Mucosa of stomach (tissue), 1 donor: ENCODE data around the gene ETV6.

ENCODE experiments used
- H3K27me3 ChIP-seq: one replicate; pipeline ENCODE4 v1.7.0; 2013; ENCODE audit warnings: mild to moderate bottlenecking, low read length; ENCODE audit not compliant: control insufficient read depth, insufficient read depth
- H3K36me3 ChIP-seq: one replicate; pipeline ENCODE4 v1.7.0; 2013; ENCODE audit warnings: low read length; ENCODE audit not compliant: control insufficient read depth, insufficient read depth
- H3K4me1 ChIP-seq: one replicate; pipeline ENCODE4 v1.7.0; 2013; ENCODE audit warnings: mild to moderate bottlenecking, low read length; ENCODE audit not compliant: control insufficient read depth, insufficient read depth
- H3K4me3 ChIP-seq: one replicate; pipeline ENCODE4 v1.7.0; 2013; ENCODE audit warnings: low read length
- H3K9ac ChIP-seq: one replicate; pipeline ENCODE4 v1.7.0; 2013; ENCODE audit warnings: mild to moderate bottlenecking, low read length, moderate library complexity
- H3K9me3 ChIP-seq: one replicate; pipeline ENCODE4 v1.7.0; 2013; ENCODE audit warnings: mild to moderate bottlenecking, low read length, moderate library complexity; ENCODE audit not compliant: control insufficient read depth
- donor health status: Pancreatic carcinoma.

ETV6 gene

DNA sequence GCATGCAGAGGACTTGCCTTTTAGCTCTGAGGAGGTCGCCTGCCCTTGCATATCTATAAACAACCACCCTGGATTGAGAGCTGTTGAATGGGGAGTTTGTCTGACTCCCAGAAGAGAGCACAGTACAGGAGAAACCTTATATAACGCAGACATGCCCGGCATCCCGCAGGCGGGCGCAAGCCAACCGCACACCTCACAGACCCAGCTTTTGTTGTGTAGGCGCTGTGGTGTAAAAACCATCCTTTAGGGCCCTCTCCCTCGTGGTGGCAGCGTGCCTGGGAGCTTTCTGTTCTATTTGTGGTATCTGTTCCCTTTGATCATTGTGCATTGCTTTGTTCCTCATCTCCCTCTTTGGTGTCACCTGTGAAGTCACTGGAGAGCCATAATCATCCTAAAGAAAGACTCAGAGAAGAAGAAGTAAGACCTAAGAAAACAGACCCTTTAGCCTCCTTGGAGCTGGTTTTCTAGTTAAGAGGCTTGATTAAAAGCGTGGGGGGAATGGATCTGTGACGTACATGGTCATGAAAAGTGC, 77.7 kb downstream of the ETV6 start:
- H3K27me3 ChIP-seq, result no peaks in the 10 kb centered on the region
- no peak overlapping the region for H3K4me3 ChIP-seq
- H3K4me1 ChIP-seq, result peaks cover 76% of the 10 kb centered on the region
- no peak overlapping the region for H3K9ac ChIP-seq
- no peaks in the 10 kb centered on the region for H3K36me3 ChIP-seq
- H3K9me3 ChIP-seq, result no peaks in the 10 kb centered on the region

- no peaks in the 10 kb centered on the region for H3K27me3 ChIP-seq
- H3K9me3 ChIP-seq, result no peaks in the 10 kb centered on the region
- H3K4me1 ChIP-seq, result peaks cover 69% of the 10 kb centered on the region
- H3K9ac ChIP-seq, result peak overlapping the region; percentile 17
- no peak overlapping the region for H3K4me3 ChIP-seq
- H3K36me3 ChIP-seq, result no peaks in the 10 kb centered on the region
Observed at GRCh38 chr12:11728154-11728755, 78.8 kb downstream of the ETV6 start.

DNA sequence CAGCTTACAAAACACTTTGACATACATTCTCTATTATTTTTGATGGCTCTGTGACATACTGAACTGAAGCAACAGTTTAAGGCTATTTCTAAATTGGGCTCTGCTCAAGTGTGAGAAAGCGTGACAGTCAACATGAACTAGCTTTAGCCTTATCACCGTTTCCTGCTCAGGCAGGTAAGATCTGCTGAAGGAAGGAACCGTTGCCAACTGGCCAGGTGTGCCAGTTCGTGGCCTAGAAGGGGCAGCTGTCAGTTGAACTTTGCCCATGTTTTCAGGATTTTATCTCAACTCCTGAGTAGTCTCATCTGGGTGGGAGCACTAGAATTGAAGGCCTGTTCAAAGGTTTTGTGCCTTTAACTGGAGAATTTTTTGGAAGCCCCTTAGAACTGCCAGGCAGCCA, 79.5 kb downstream of the ETV6 start:
- no peaks in the 10 kb centered on the region for H3K27me3 ChIP-seq
- H3K9ac ChIP-seq, result no peak overlapping the region
- H3K36me3 ChIP-seq, result no peaks in the 10 kb centered on the region
- H3K4me3 ChIP-seq, result no peak overlapping the region
- no peaks in the 10 kb centered on the region for H3K9me3 ChIP-seq
- H3K4me1 ChIP-seq, result peaks cover 61% of the 10 kb centered on the region

GRCh38 chr12:11729439-11730150, 80.1 kb downstream of the ETV6 start:
- Histone ChIP-seq H3K4me1 (peaks cover 55% of the 10 kb centered on the region), H3K36me3 (no peaks in the 10 kb centered on the region), H3K27me3 (no peaks in the 10 kb centered on the region), H3K4me3 (no peak overlapping the region), H3K9ac (no peak overlapping the region), H3K9me3 (no peaks in the 10 kb centered on the region)

- no peaks in the 10 kb centered on the region for H3K36me3 ChIP-seq
- H3K9ac ChIP-seq, result peak overlapping the region; percentile 50
- H3K9me3 ChIP-seq, result no peaks in the 10 kb centered on the region
- peaks cover 53% of the 10 kb centered on the region for H3K4me1 ChIP-seq
- no peaks in the 10 kb centered on the region for H3K27me3 ChIP-seq
- no peak overlapping the region for H3K4me3 ChIP-seq
Observed at GRCh38 chr12:11730299-11731041, 81.0 kb downstream of the ETV6 start.

DNA sequence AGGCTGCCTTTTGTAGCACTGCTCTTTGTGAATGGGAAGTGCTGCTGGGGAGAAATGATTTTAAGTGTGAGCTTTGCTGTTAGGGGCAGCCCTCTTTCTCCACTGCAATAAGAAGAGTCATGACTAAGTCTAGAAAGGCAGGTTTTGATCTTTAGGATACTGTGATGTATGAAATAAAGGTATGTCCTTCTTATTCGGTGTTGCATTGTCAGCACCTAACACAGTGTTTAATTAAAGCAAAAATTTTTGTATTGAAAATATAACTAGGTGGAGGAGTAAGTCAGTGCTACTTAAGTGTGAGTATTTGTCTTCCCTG, 81.5 kb downstream of the ETV6 start:
- peak overlapping the region; percentile 50 for H3K9ac ChIP-seq
- H3K36me3 ChIP-seq, result no peaks in the 10 kb centered on the region
- H3K27me3 ChIP-seq, result no peaks in the 10 kb centered on the region
- H3K4me1 ChIP-seq, result peaks cover 50% of the 10 kb centered on the region
- H3K4me3 ChIP-seq, result no peak overlapping the region
- no peaks in the 10 kb centered on the region for H3K9me3 ChIP-seq

- H3K27me3 ChIP-seq, result no peaks in the 10 kb centered on the region
Observed at GRCh38 chr12:11731455-11731854, 82.0 kb downstream of the ETV6 start.

GRCh38 chr12:11732023-11732422, 82.5 kb downstream of the ETV6 start:
- H3K4me3 ChIP-seq, result no peak overlapping the region
- no peaks in the 10 kb centered on the region for H3K36me3 ChIP-seq
- H3K4me1 ChIP-seq, result peaks cover 50% of the 10 kb centered on the region
- H3K9me3 ChIP-seq, result no peaks in the 10 kb centered on the region
- H3K9ac ChIP-seq, result peak overlapping the region; percentile 38
- no peaks in the 10 kb centered on the region for H3K27me3 ChIP-seq

More at GRCh38 chr12:11731455-11731854, 82.0 kb downstream of the ETV6 start:
- Histone ChIP-seq H3K4me3 (no peak overlapping the region), H3K9ac (peak overlapping the region; percentile 38), H3K9me3 (no peaks in the 10 kb centered on the region), H3K36me3 (no peaks in the 10 kb centered on the region), H3K4me1 (peaks cover 50% of the 10 kb centered on the region)

- H3K36me3 ChIP-seq, result no peaks in the 10 kb centered on the region
- peaks cover 50% of the 10 kb centered on the region for H3K4me1 ChIP-seq
- H3K9ac ChIP-seq, result no peak overlapping the region
- no peaks in the 10 kb centered on the region for H3K9me3 ChIP-seq
- no peaks in the 10 kb centered on the region for H3K27me3 ChIP-seq
- no peak overlapping the region for H3K4me3 ChIP-seq
Observed at GRCh38 chr12:11732715-11733114, 83.2 kb downstream of the ETV6 start.

GRCh38 chr12:11734580-11735180, 85.2 kb downstream of the ETV6 start:
- Histone ChIP-seq H3K27me3 (no peaks in the 10 kb centered on the region), H3K9me3 (no peaks in the 10 kb centered on the region), H3K36me3 (no peaks in the 10 kb centered on the region), H3K4me1 (peaks cover 39% of the 10 kb centered on the region), H3K4me3 (no peak overlapping the region), H3K9ac (no peak overlapping the region)

- Histone ChIP-seq H3K36me3 (no peaks in the 10 kb centered on the region), H3K9me3 (no peaks in the 10 kb centered on the region), H3K4me3 (no peak overlapping the region), H3K27me3 (no peaks in the 10 kb centered on the region), H3K9ac (no peak overlapping the region), H3K4me1 (peaks cover 41% of the 10 kb centered on the region)
Observed at GRCh38 chr12:11738450-11738849, 89.0 kb downstream of the ETV6 start.
